Activated CD8-positive, alpha-beta memory T cell treated with anti-CD3 and anti-CD28 coated beads for 48 hours (primary cell): ENCODE data around the gene DHRS4.
A peak's percentile ranks its signal among the peaks of the same experiment; 100 is the strongest.
"Not testable (repeated sequence)": the region's sequence is repeated elsewhere in the genome, so short reads cannot be mapped to it uniquely, and the experiment has no call there.

Experiments used
- DNase-seq, 3 experiments: peaks; one replicate each; pipeline ENCODE4 v3.0.0-alpha.2; 2020; ENCODE audit warnings: low read depth in 2 of 3, low spot score in 2 of 3

Gene DHRS4

GRCh38 chr14:23939607-23940326, 13.8 kb upstream of the DHRS4 start:
- DNase-seq, result no peak

GRCh38 chr14:23941230-23941629, 12.3 kb upstream of the DHRS4 start:
- no peak for DNase-seq

GRCh38 chr14:23941669-23942068, 11.9 kb upstream of the DHRS4 start:
- no peak for DNase-seq

GRCh38 chr14:23942587-23942986, 11.0 kb upstream of the DHRS4 start:
- no peak for DNase-seq

- not testable (repeated sequence) for DNase-seq
Observed at GRCh38 chr14:23949069-23949468, 4.5 kb upstream of the DHRS4 start.

- DNase-seq, result no peak
Observed at GRCh38 chr14:23950411-23951135, 3.0 kb upstream of the DHRS4 start.

GRCh38 chr14:23951136-23951466, 2.5 kb upstream of the DHRS4 start:
- not testable (repeated sequence) for DNase-seq

- DNase-seq, result no peak
Observed at GRCh38 chr14:23951590-23952201, 1.9 kb upstream of the DHRS4 start.

GRCh38 chr14:23953116-23953463, 480 bp upstream of the DHRS4 start:
- DNase-seq, result not testable (repeated sequence)

- not testable (repeated sequence) for DNase-seq
Observed at GRCh38 chr14:23954279-23954614, 677 bp downstream of the DHRS4 start.

GRCh38 chr14:23954965-23955364, 1.4 kb downstream of the DHRS4 start:
- not testable (repeated sequence) for DNase-seq

GRCh38 chr14:23955811-23956210, 2.2 kb downstream of the DHRS4 start:
- not testable (repeated sequence) for DNase-seq

GRCh38 chr14:23957913-23958569, 4.5 kb downstream of the DHRS4 start:
- DNase-seq, result not testable (repeated sequence)

GRCh38 chr14:23960899-23961298, 7.3 kb downstream of the DHRS4 start:
- DNase-seq, result not testable (repeated sequence)

- DNase-seq, result not testable (repeated sequence)
Observed at GRCh38 chr14:23961704-23962103, 8.1 kb downstream of the DHRS4 start.

- not testable (repeated sequence) for DNase-seq
Observed at GRCh38 chr14:23969130-23969480, 15.5 kb downstream of the DHRS4 start.

GRCh38 chr14:23969481-23970282, 16.1 kb downstream of the DHRS4 start:
- DNase-seq, result peak in 2 of 3 experiments; percentile 36 to 40

GRCh38 chr14:23970283-23970659, 16.7 kb downstream of the DHRS4 start:
- not testable (repeated sequence) for DNase-seq

GRCh38 chr14:23973178-23973577, 19.6 kb downstream of the DHRS4 start:
- DNase-seq, result not testable (repeated sequence)

- not testable (repeated sequence) for DNase-seq
Observed at GRCh38 chr14:23974041-23974440, 20.5 kb downstream of the DHRS4 start.

- not testable (repeated sequence) for DNase-seq
Observed at GRCh38 chr14:23977208-23977607, 23.6 kb downstream of the DHRS4 start.
